IMR-90 (cell line): ENCODE results near the gene RAD51B. TPM values are rescaled to one million over a fixed set of nuclear protein-coding genes. Genes with fewer than 3 reads are reported as not detected.

Experiments
- ATAC-seq: fragments of 200-7000 bp; cut with Tn5 transposase; 2 replicates; pipeline ENCODE4 v1.9.1; 2020; ENCODE audit warnings: low read depth, mild to moderate bottlenecking, moderate library complexity
- BruUV-seq: library from RNA; stranded (reverse); fragments of 400-500 nt; replicated peaks from 2 replicates; lab custom pipeline; 2021; lab: Mats Ljungman, UMichigan
- CTCF ChIA-PET: fragments of 300-600 bp; formaldehyde crosslinking; extraction: SDS; loops from one replicate; lab custom pipeline; 2021; ENCODE audit warnings: antibody characterized with exemption; lab: Yijun Ruan, JAX
- POLR2A ChIA-PET: fragments of 300-600 bp; sonication (Branson Sonifier 250); formaldehyde crosslinking; loops from one replicate; lab custom pipeline; 2022; ENCODE audit warnings: antibody characterized with exemption; ENCODE audit not compliant: unreplicated experiment; lab: Charles Lee
- DNase-seq: peaks from one replicate; pipeline ENCODE4 v3.0.0; 2013
- H2AFZ ChIP-seq: replicated peaks from 2 replicates; pipeline ENCODE3; 2013; ENCODE audit warnings: low read length, mild to moderate bottlenecking; ENCODE audit not compliant: poor library complexity
- H2AK5ac ChIP-seq: 2 replicates; pipeline ENCODE4 v1.6.1; 2013; ENCODE audit warnings: low read depth, low read length, inconsistent platforms
- H2AK9ac ChIP-seq: replicated peaks from 2 replicates; pipeline ENCODE3; 2013; ENCODE audit warnings: mild to moderate bottlenecking, low read depth, low read length, moderate library complexity; ENCODE audit not compliant: poor library complexity
- H2BK120ac ChIP-seq: 2 replicates; pipeline ENCODE4 v1.6.1; 2013; ENCODE audit warnings: low read depth, low read length, inconsistent platforms
- H2BK15ac ChIP-seq: 3 replicates; pipeline ENCODE4 v1.6.1; 2013; ENCODE audit warnings: low read depth, low read length, inconsistent platforms
- H2BK20ac ChIP-seq: 2 replicates; pipeline ENCODE4 v1.6.1; 2013; ENCODE audit warnings: low read depth, mild to moderate bottlenecking, inconsistent platforms, low read length, moderate library complexity
- H2BK5ac ChIP-seq: 2 replicates; pipeline ENCODE4 v1.6.1; 2013; ENCODE audit warnings: mild to moderate bottlenecking, low read depth, low read length, inconsistent platforms; ENCODE audit not compliant: poor library complexity, severe bottlenecking
- H3K14ac ChIP-seq: replicated peaks from 2 replicates; pipeline ENCODE4 v1.6.1; 2013; ENCODE audit warnings: low read depth, low read length, inconsistent platforms
- H3K18ac ChIP-seq: 2 replicates; pipeline ENCODE4 v1.6.1; 2013; ENCODE audit warnings: low read depth, low read length, control low read depth
- H3K23ac ChIP-seq: 2 replicates; pipeline ENCODE4 v1.6.1; 2013; ENCODE audit warnings: low read depth, low read length, inconsistent platforms
- H3K27ac ChIP-seq: 2 replicates; pipeline ENCODE4 v1.5.1; 2013; ENCODE audit warnings: mild to moderate bottlenecking, control low read depth, low read length; ENCODE audit not compliant: insufficient read depth
- H3K27me3 ChIP-seq: 2 replicates; pipeline ENCODE4 v1.6.1; 2013; ENCODE audit warnings: low read length; ENCODE audit not compliant: control insufficient read depth, insufficient read depth
- H3K36me3 ChIP-seq: 2 replicates; pipeline ENCODE4 v1.6.1; 2013; ENCODE audit warnings: low read length, mixed read lengths; ENCODE audit not compliant: control insufficient read depth, insufficient read depth
- H3K4ac ChIP-seq: 2 replicates; pipeline ENCODE4 v1.6.1; 2013; ENCODE audit warnings: low read depth, low read length, inconsistent platforms
- H3K4me1 ChIP-seq: 2 replicates; pipeline ENCODE4 v1.6.1; 2013; ENCODE audit warnings: low read length, mixed read lengths; ENCODE audit not compliant: control insufficient read depth, insufficient read depth
- H3K4me2 ChIP-seq: 2 replicates; pipeline ENCODE4 v1.6.1; 2013; ENCODE audit warnings: low read depth, mild to moderate bottlenecking, control low read depth, low read length, moderate library complexity
- H3K4me3 ChIP-seq: 2 replicates; pipeline ENCODE4 v1.5.1; 2013; ENCODE audit warnings: low read depth, mild to moderate bottlenecking, control low read depth, low read length, moderate library complexity; ENCODE audit not compliant: insufficient read depth
- H3K56ac ChIP-seq: 2 replicates; pipeline ENCODE4 v1.6.1; 2013; ENCODE audit warnings: low read length, inconsistent platforms; ENCODE audit not compliant: insufficient read depth; ENCODE audit errors: extremely low read depth
- H3K79me1 ChIP-seq, 2 experiments: 2 replicates each; pipeline ENCODE4 v1.6.1; 2013; ENCODE audit warnings: low read length in 2 of 2, inconsistent platforms in 1 of 2, low read depth in 1 of 2
- H3K9ac ChIP-seq: 2 replicates; pipeline ENCODE4 v1.6.1; 2013; ENCODE audit warnings: low read depth, low read length, control low read depth
- H3K9me1 ChIP-seq: 2 replicates; pipeline ENCODE4 v1.6.1; 2013; ENCODE audit warnings: low read length, inconsistent platforms; ENCODE audit not compliant: insufficient read depth
- H3K9me3 ChIP-seq: 2 replicates; pipeline ENCODE4 v1.6.1; 2013; ENCODE audit warnings: low read length; ENCODE audit not compliant: control insufficient read depth, insufficient read depth
- H4K20me1 ChIP-seq: 2 replicates; pipeline ENCODE4 v1.6.1; 2013; ENCODE audit warnings: low read length, inconsistent platforms; ENCODE audit not compliant: insufficient read depth
- H4K5ac ChIP-seq: 2 replicates; pipeline ENCODE4 v1.6.1; 2013; ENCODE audit warnings: mild to moderate bottlenecking, low read depth, low read length, control low read depth
- H4K8ac ChIP-seq, 2 experiments: 2 replicates each; pipeline ENCODE4 v1.6.1; 2013; ENCODE audit warnings: low read depth in 2 of 2, low read length in 2 of 2, control low read depth in 1 of 2, inconsistent platforms in 1 of 2
- H4K91ac ChIP-seq: 2 replicates; pipeline ENCODE4 v1.6.1; 2013; ENCODE audit warnings: low read depth, low read length, inconsistent platforms; ENCODE audit not compliant: insufficient read depth
- CEBPB ChIP-seq: IDR thresholded peaks from 2 replicates; pipeline ENCODE4 v1.6.1; 2012; ENCODE audit warnings: low read depth, low read length, improper control_type of control experiment
- FOS ChIP-seq: fragments of 150-350 bp; IDR thresholded peaks from 2 replicates; pipeline ENCODE4 v1.6.1; 2016; ENCODE audit warnings: low read depth, low read length
- RAD21 ChIP-seq: IDR thresholded peaks from 2 replicates; pipeline ENCODE4 v1.6.1; 2012; ENCODE audit warnings: low read length, improper control_type of control experiment
- SMC3 ChIP-seq: fragments of 150-350 bp; IDR thresholded peaks from 2 replicates; pipeline ENCODE4 v1.6.1; 2016; ENCODE audit warnings: low read depth, mild to moderate bottlenecking, antibody characterized with exemption, low read length, moderate library complexity
- USF2 ChIP-seq: fragments of 150-350 bp; IDR thresholded peaks from 2 replicates; pipeline ENCODE4 v1.6.1; 2017; ENCODE audit warnings: mild to moderate bottlenecking, antibody characterized with exemption, low read length, low read depth
- WGBS, 2 experiments: methylation state at CpG; one replicate each; pipeline versions ENCODE4 v1.1.5 to v1.1.7; 2013; ENCODE audit warnings: missing lambda C conversion rate in 2 of 2; ENCODE audit not compliant: insufficient read length in 1 of 2; ENCODE audit errors: extremely low coverage in 2 of 2; 5-methylcytosine and 5-hydroxymethylcytosine counted together
- dilution Hi-C: fragments of 300-500 bp; cut with HindIII; formaldehyde crosslinking; loops from one replicate; pipeline ENCODE4 v1.14.3; 2018; ENCODE audit warnings: low sequenced_read_pairs; ENCODE audit not compliant: unreplicated experiment
- in situ Hi-C: fragments of 300-500 bp; cut with MboI; formaldehyde crosslinking; loops from 3 replicates; pipeline ENCODE4 v1.14.3; 2019; ENCODE audit warnings: low sequenced_read_pairs, inconsistent platforms, mixed read lengths
- intact Hi-C: fragments of 100-400 bp; cut with micrococcal nuclease; formaldehyde crosslinking; loops from 2 replicates; pipeline ENCODE4 v1.10.0; 2022
- polyA plus RNA-seq, 3 experiments: library from polyadenylated mRNA; depleted of rRNA; stranded (reverse); fragments of >200 nt; gene quantifications; 2 replicates each; pipeline ENCODE4 v1.2.3, GENCODE V29; 2012; ENCODE audit warnings: low replicate concordance in 1 of 3
- total RNA-seq: library from RNA; depleted of rRNA; stranded (reverse); fragments of >200 nt; gene quantifications from 2 replicates; pipeline ENCODE4 v1.2.3, GENCODE V29; 2012

RAD51B gene
- total and polyA plus RNA-seq, 2 of the 4 experiments (the other 2 are of a cell fraction), result 5.1 to 18.8 TPM

- DNase-seq (peak; percentile 74), ATAC-seq (peak; percentile 42)
- H3K4me2 ChIP-seq, result peak overlapping the region; percentile 7; the same call in 1 of the 2 replicates
- no peak overlapping the region for H3K56ac ChIP-seq
- peak overlapping the region; percentile 53; the same call in 1 of the 2 replicates for H4K91ac ChIP-seq
- H4K20me1 ChIP-seq, result no peaks in the 10 kb centered on the region
- H3K9ac ChIP-seq, result no peak overlapping the region
- no CpG with 5 or more reads among the region's 3 CpGs for WGBS, 2 experiments
- H2BK15ac ChIP-seq, result no peak overlapping the region
- H4K8ac ChIP-seq, result peak overlapping the region; percentile 3 to 29; a peak in 1 of 4 replicates
- no peak overlapping the region for H2AFZ ChIP-seq
- no peaks in the 10 kb centered on the region for H3K27me3 ChIP-seq
- ChIA-PET CTCF (interaction anchor here (0.8 to 1.8 kb wide), 4 partner anchors 28 to 575 kb away, joined by 3 to 8 read pairs (median 5); no protein-coding TSS in a partner anchor), POLR2A (interaction anchor here (0.6 to 1.8 kb wide), 3 partner anchors 540 to 564 kb away, joined by 3 to 4 read pairs (median 4); partner anchors contain the start of gene ZFP36L1)
- H2AK9ac ChIP-seq, result no peak overlapping the region
- peak overlapping the region; percentile 31; the same call in 1 of the 2 replicates for H4K5ac ChIP-seq
- H2BK5ac ChIP-seq, result peak overlapping the region; percentile 27
- peaks cover 13% of the 10 kb centered on the region for H3K9me1 ChIP-seq
- peaks cover 27% of the 10 kb centered on the region for H3K4me1 ChIP-seq
- H3K36me3 ChIP-seq, result no peaks in the 10 kb centered on the region
- BruUV-seq, result no TSS peak
- peak overlapping the region; percentile 10; the same call in 1 of the 2 replicates for H3K23ac ChIP-seq
- dilution Hi-C loops (no loop called here), in situ Hi-C loops (loop anchor here (5.0 to 10.0 kb wide), 2 partner anchors 325 to 567 kb away; no protein-coding TSS in a partner anchor), intact Hi-C loops (loop anchor here (5.0 kb wide), 7 partner anchors 142 to 437 kb away; no protein-coding TSS in a partner anchor)
- H3K14ac ChIP-seq, result no peak overlapping the region
- H3K4me3 ChIP-seq, result no peak overlapping the region
- H2BK20ac ChIP-seq, result peak overlapping the region; percentile 66; the same call in 1 of the 2 replicates
- peak overlapping the region; percentile 51; the same call in 1 of the 2 replicates for H3K18ac ChIP-seq
- H2BK120ac ChIP-seq, result peak overlapping the region; percentile 9
- no peak for TF ChIP-seq CEBPB
- TF ChIP-seq RAD21, result peak; percentile 27
- TF ChIP-seq FOS, result peak; percentile 63
- TF ChIP-seq SMC3, result no peak
- no peak for TF ChIP-seq USF2
- no peak overlapping the region for H3K27ac ChIP-seq
- H2AK5ac ChIP-seq, result no peak overlapping the region; the same call in 1 of the 2 replicates
- peaks cover 3 to 13% of the 10 kb centered on the region in 2 experiments; a peak in 2 of 4 replicates for H3K79me1 ChIP-seq
- no peaks in the 10 kb centered on the region for H3K9me3 ChIP-seq
- peak overlapping the region; percentile 78; the same call in 1 of the 2 replicates for H3K4ac ChIP-seq
Observed at GRCh38 chr14:68249661-68250451, 430.3 kb downstream of the RAD51B start.
